Measurements from ENCODE around the gene MKRN2. TPM values are rescaled to one million over a fixed set of nuclear protein-coding genes. Genes with fewer than 3 reads are reported as not detected.

Gene MKRN2
- total RNA-seq, 1 experiment from 2014 or later, result 20.3 TPM

DNA sequence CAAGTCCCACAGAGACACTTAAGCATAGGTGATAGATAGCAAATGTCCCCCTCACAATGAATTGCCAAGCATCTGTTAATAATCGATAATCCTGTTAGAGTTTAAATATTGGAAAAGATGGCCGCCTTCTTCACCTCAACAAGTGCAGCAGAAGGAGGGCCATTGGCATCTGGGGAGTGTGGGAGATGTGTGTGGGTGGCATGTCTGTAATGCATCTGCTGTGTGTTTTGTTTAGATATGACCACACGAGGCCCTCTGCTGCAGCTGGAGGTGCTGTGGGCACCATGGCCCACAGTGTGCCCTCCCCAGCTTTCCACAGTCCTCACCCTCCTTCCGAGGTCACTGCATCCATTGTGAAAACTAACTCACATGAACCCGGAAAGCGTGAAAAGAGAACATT, 12.9 kb downstream of the MKRN2 start:
- TF ChIP-seq, protein P1, sequence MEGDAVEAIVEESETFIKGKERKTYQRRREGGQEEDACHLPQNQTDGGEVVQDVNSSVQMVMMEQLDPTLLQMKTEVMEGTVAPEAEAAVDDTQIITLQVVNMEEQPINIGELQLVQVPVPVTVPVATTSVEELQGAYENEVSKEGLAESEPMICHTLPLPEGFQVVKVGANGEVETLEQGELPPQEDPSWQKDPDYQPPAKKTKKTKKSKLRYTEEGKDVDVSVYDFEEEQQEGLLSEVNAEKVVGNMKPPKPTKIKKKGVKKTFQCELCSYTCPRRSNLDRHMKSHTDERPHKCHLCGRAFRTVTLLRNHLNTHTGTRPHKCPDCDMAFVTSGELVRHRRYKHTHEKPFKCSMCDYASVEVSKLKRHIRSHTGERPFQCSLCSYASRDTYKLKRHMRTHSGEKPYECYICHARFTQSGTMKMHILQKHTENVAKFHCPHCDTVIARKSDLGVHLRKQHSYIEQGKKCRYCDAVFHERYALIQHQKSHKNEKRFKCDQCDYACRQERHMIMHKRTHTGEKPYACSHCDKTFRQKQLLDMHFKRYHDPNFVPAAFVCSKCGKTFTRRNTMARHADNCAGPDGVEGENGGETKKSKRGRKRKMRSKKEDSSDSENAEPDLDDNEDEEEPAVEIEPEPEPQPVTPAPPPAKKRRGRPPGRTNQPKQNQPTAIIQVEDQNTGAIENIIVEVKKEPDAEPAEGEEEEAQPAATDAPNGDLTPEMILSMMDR (IDR thresholded peaks at IDR 0.05; ENCODE audit: unreplicated experiment), result no peak
- H3K4me3 Mint-ChIP-seq (ENCODE audit: low read depth, unreplicated experiment), result no peak overlapping the region
- no peaks in the 10 kb centered on the region for H3K9me3 Mint-ChIP-seq (ENCODE audit: low read depth, unreplicated experiment)
- H3K36me3 Mint-ChIP-seq (ENCODE audit: insufficient read depth, unreplicated experiment), result peaks cover 38% of the 10 kb centered on the region
- no TSS peak for BruUV-seq (replicated peaks)
- no peaks in the 10 kb centered on the region for H3K27me3 Mint-ChIP-seq (ENCODE audit: unreplicated experiment)
- DNase-seq, result no peak
- no peak overlapping the region for H3K27ac Mint-ChIP-seq (ENCODE audit: unreplicated experiment)
- intact Hi-C loops (cut with micrococcal nuclease; ENCODE audit: unreplicated experiment), result no loop called here
- H3K4me1 Mint-ChIP-seq (ENCODE audit: low read depth, unreplicated experiment), result no peaks in the 10 kb centered on the region
- CTCF ChIA-PET, result no interaction called here

DNA sequence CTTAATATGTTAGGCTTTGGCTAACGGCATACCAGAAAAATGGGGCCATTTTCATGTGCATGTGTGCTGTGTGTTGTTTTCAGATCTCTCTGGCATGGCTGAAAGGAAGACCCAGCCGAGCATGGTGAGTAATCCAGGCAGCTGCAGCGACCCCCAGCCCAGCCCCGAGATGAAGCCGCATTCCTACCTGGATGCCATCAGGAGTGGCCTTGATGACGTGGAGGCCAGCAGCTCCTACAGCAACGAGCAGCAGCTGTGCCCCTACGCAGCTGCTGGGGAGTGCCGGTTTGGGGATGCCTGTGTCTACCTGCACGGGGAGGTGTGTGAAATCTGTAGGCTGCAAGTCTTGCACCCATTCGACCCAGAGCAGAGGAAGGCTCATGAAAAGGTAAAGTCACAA, 15.1 kb downstream of the MKRN2 start:
- no TSS peak for BruUV-seq (replicated peaks)
- intact Hi-C loops (cut with micrococcal nuclease; ENCODE audit: unreplicated experiment), result no loop called here
- TF ChIP-seq, protein P1 (IDR thresholded peaks at IDR 0.05; ENCODE audit: unreplicated experiment), result no peak
- Mint-ChIP-seq H3K4me1 (ENCODE audit: low read depth, unreplicated experiment) (no peaks in the 10 kb centered on the region), H3K27ac (ENCODE audit: unreplicated experiment) (no peak overlapping the region), H3K4me3 (ENCODE audit: low read depth, unreplicated experiment) (no peak overlapping the region), H3K27me3 (ENCODE audit: unreplicated experiment) (no peaks in the 10 kb centered on the region), H3K36me3 (ENCODE audit: insufficient read depth, unreplicated experiment) (peaks cover 42% of the 10 kb centered on the region), H3K9me3 (ENCODE audit: low read depth, unreplicated experiment) (no peaks in the 10 kb centered on the region)
- no peak for DNase-seq
- CTCF ChIA-PET, result no interaction called here

DNA sequence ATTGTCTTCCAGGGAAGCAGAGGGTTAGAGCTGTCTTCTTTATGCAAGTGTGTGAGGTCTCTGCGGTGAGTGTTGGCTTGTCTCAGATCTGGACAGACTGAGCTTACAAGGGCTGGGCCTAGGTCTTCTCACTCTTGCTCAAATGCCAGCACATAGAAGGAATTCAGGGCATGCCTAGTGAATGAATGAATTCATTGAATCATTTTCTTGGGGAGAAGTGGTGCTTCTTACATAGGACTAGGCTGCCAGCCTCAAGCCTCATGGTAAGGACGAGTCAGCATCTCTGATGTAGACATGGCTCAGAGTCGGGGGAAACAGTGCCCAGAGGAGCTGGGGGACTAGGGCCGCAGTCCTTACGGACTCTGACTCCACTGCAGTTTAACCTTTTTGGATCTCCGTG, 17.2 kb downstream of the MKRN2 start:
- no peak overlapping the region for H3K27ac Mint-ChIP-seq (ENCODE audit: unreplicated experiment)
- no TSS peak for BruUV-seq (replicated peaks)
- intact Hi-C loops (cut with micrococcal nuclease; ENCODE audit: unreplicated experiment), result no loop called here

DNA sequence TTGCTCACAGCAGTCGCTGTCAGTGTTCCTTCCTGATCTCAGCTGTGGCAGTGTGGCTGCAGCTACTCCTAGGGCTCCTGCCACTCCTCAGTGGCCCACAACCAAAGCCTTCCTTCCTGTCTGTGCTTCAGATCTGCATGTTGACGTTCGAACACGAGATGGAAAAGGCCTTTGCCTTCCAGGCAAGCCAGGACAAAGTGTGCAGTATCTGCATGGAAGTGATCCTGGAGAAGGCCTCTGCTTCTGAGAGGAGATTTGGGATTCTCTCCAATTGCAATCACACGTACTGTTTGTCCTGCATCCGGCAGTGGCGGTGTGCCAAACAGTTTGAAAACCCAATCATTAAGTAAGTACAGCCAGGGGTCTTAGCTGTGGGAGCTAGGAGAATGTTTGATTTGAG, 17.8 kb downstream of the MKRN2 start:
- H3K36me3 Mint-ChIP-seq (ENCODE audit: insufficient read depth, unreplicated experiment), result peaks cover 56% of the 10 kb centered on the region
- CTCF ChIA-PET, result no interaction called here

More for the DNA sequence above, 17.2 kb downstream of the MKRN2 start:
- Mint-ChIP-seq H3K9me3 (ENCODE audit: low read depth, unreplicated experiment) (no peaks in the 10 kb centered on the region), H3K4me1 (ENCODE audit: low read depth, unreplicated experiment) (no peaks in the 10 kb centered on the region), H3K4me3 (ENCODE audit: low read depth, unreplicated experiment) (no peak overlapping the region), H3K36me3 (ENCODE audit: insufficient read depth, unreplicated experiment) (peaks cover 54% of the 10 kb centered on the region), H3K27me3 (ENCODE audit: unreplicated experiment) (no peaks in the 10 kb centered on the region)
- no peak for DNase-seq
- CTCF ChIA-PET, result no interaction called here
- TF ChIP-seq, protein P1 (IDR thresholded peaks at IDR 0.05; ENCODE audit: unreplicated experiment), result no peak

More for the DNA sequence above, 17.8 kb downstream of the MKRN2 start:
- DNase-seq, result no peak
- H3K4me1 Mint-ChIP-seq (ENCODE audit: low read depth, unreplicated experiment), result peaks cover 3% of the 10 kb centered on the region
- intact Hi-C loops (cut with micrococcal nuclease; ENCODE audit: unreplicated experiment), result no loop called here
- BruUV-seq (replicated peaks), result no TSS peak
- TF ChIP-seq, protein P1 (IDR thresholded peaks at IDR 0.05; ENCODE audit: unreplicated experiment), result no peak
- no peaks in the 10 kb centered on the region for H3K9me3 Mint-ChIP-seq (ENCODE audit: low read depth, unreplicated experiment)
- H3K27me3 Mint-ChIP-seq (ENCODE audit: unreplicated experiment), result no peaks in the 10 kb centered on the region
- no peak overlapping the region for H3K4me3 Mint-ChIP-seq (ENCODE audit: low read depth, unreplicated experiment)
- no peak overlapping the region for H3K27ac Mint-ChIP-seq (ENCODE audit: unreplicated experiment)

Data from Calu3 (cell line).